Spleen (tissue), 7 donors: ENCODE measurements around the gene FIBP.
"Not testable (repeated sequence)": the region's sequence is repeated elsewhere in the genome, so short reads cannot be mapped to it uniquely, and the experiment has no call there.

Experiments used
- CTCF ChIP-seq, 11 experiments: fragments of 200-600 bp in 7 of 11; fragments of 450-650 bp in 4 of 11; sonication (generic) in 4 of 11; IDR thresholded peaks in 8 of 11; conservative IDR thresholded peaks in 3 of 11; 1 replicate in 7 of 11; 2 replicates in 4 of 11; pipeline versions ENCODE4 v1.4.0 to v1.8.0; 2016 to 2021; ENCODE audit warnings: antibody characterized with exemption in 11 of 11, inconsistent platforms in 4 of 11, mild to moderate bottlenecking in 1 of 11
- POLR2A ChIP-seq, 3 donors: fragments of 450-650 bp; IDR thresholded peaks; one replicate each; pipeline ENCODE4 v1.5.1; 2017; ENCODE audit warnings: antibody characterized with exemption in 3 of 3, mild to moderate bottlenecking in 1 of 3
- donor health status: DM: no; HTN: no; CAD: no; lungs with moderate emphysema.
- donor health status: DM: no; HTN: no; CAD: no.
- donor health status: DM: no; HTN: no; CAD: no.

- not testable (repeated sequence) for TF ChIP-seq CTCF (IDR thresholded peaks at IDR 0.05 in 8 of 11, conservative IDR thresholded peaks at IDR 0.05 in 3 of 11); POLR2A (IDR thresholded peaks at IDR 0.05)
Measured at GRCh38 chr11:65892137-65892540, 3.9 kb upstream of the FIBP start.
